Activated CD4-positive, CD25-positive, alpha-beta regulatory T cell treated with anti-CD3 and anti-CD28 coated beads, Interleukin-2, amount 50 U/mL, for 24 hours (primary cell): Measurements from ENCODE around the gene EEF2K.
"Not testable (repeated sequence)": the region's sequence is repeated elsewhere in the genome, so short reads cannot be mapped to it uniquely, and the experiment has no call there.

Experiments used
- ATAC-seq, 2 donors: fragments of 150-1000 bp; cut with Tn5 transposase; one replicate each; pipeline ENCODE4 v1.10.0; 2021; ENCODE audit warnings: mild to moderate bottlenecking in 1 of 2, moderate library complexity in 1 of 2

The EEF2K gene

GRCh38 chr16:22190081-22190775 lies 15.8 kb upstream of the EEF2K start:
- peak; percentile 67 to 72 for ATAC-seq

GRCh38 chr16:22190776-22191531 lies 15.1 kb upstream of the EEF2K start:
- ATAC-seq = peak; percentile 65

GRCh38 chr16:22191532-22192260 lies 14.4 kb upstream of the EEF2K start:
- ATAC-seq = no peak

GRCh38 chr16:22192261-22193062 lies 13.6 kb upstream of the EEF2K start:
- ATAC-seq = peak; percentile 4

GRCh38 chr16:22193063-22193411 lies 13.0 kb upstream of the EEF2K start:
- ATAC-seq = no peak

GRCh38 chr16:22194707-22195444 lies 11.2 kb upstream of the EEF2K start:
- ATAC-seq = no peak

GRCh38 chr16:22195445-22195694 lies 10.7 kb upstream of the EEF2K start:
- no peak for ATAC-seq

- ATAC-seq = peak; percentile 21 to 27
Observed at GRCh38 chr16:22195695-22196558, 10.2 kb upstream of the EEF2K start.

GRCh38 chr16:22196559-22197168 lies 9.4 kb upstream of the EEF2K start:
- ATAC-seq = not testable (repeated sequence)

GRCh38 chr16:22198547-22199293 lies 7.4 kb upstream of the EEF2K start:
- no peak for ATAC-seq

- ATAC-seq = no peak
Observed at GRCh38 chr16:22202261-22202637, 3.8 kb upstream of the EEF2K start.

GRCh38 chr16:22203091-22203490 lies 3.0 kb upstream of the EEF2K start:
- no peak for ATAC-seq

- no peak for ATAC-seq
Observed at GRCh38 chr16:22204091-22204655, 1.9 kb upstream of the EEF2K start.

- ATAC-seq = no peak
Observed at GRCh38 chr16:22205577-22206012, 483 bp upstream of the EEF2K start.

- ATAC-seq = peak; percentile 48
Observed at GRCh38 chr16:22206842-22207714, 1.0 kb downstream of the EEF2K start.

- ATAC-seq = no peak
Observed at GRCh38 chr16:22207715-22208360, 1.8 kb downstream of the EEF2K start.

- ATAC-seq = no peak
Observed at GRCh38 chr16:22210285-22210684, 4.2 kb downstream of the EEF2K start.

GRCh38 chr16:22210854-22211253 lies 4.8 kb downstream of the EEF2K start:
- no peak for ATAC-seq
